Mesothelial cell of epicardium (in vitro differentiated cells): ENCODE measurements around the gene AOPEP. TPM values are rescaled to one million over a fixed set of nuclear protein-coding genes. Genes with fewer than 3 reads are reported as not detected.
"Not testable (repeated sequence)": the region's sequence is repeated elsewhere in the genome, so short reads cannot be mapped to it uniquely, and the experiment has no call there.

Experiments
- DNase-seq, 2 experiments: peaks; one replicate each; pipeline ENCODE4 v3.0.0; 2021; ENCODE audit warnings: low spot score in 2 of 2; ENCODE audit not compliant: unreplicated experiment in 2 of 2
- H3K27ac Mint-ChIP-seq: 2 replicates; pipeline ENCODE4 v1.8.0; 2021; ENCODE audit warnings: mixed read lengths
- H3K27me3 Mint-ChIP-seq: 2 replicates; pipeline ENCODE4 v1.8.0; 2021; ENCODE audit warnings: low read depth, mixed read lengths
- H3K36me3 Mint-ChIP-seq: 2 replicates; pipeline ENCODE4 v1.8.0; 2021; ENCODE audit warnings: mixed read lengths
- H3K4me1 Mint-ChIP-seq: 2 replicates; pipeline ENCODE4 v1.8.0; 2021; ENCODE audit warnings: mixed read lengths
- H3K4me3 Mint-ChIP-seq: 2 replicates; pipeline ENCODE4 v1.8.0; 2021; ENCODE audit warnings: mild to moderate bottlenecking, moderate library complexity, mixed read lengths
- H3K9me3 Mint-ChIP-seq: 2 replicates; pipeline ENCODE4 v1.8.0; 2021; ENCODE audit warnings: mixed read lengths
- total RNA-seq: library from RNA; stranded (reverse); gene quantifications from 3 replicates; pipeline ENCODE4 v1.2.1, GENCODE V29; 2021
- TF ChIP-seq, protein P1 (sequence below): fragments of 200-600 bp; sonication (generic); IDR thresholded peaks from one replicate; pipeline ENCODE4 v1.5.0; 2021; ENCODE audit warnings: antibody characterized with exemption; ENCODE audit not compliant: unreplicated experiment

The AOPEP gene
- total RNA-seq, 1 donor from 2014 or later = 63.0 TPM

DNA sequence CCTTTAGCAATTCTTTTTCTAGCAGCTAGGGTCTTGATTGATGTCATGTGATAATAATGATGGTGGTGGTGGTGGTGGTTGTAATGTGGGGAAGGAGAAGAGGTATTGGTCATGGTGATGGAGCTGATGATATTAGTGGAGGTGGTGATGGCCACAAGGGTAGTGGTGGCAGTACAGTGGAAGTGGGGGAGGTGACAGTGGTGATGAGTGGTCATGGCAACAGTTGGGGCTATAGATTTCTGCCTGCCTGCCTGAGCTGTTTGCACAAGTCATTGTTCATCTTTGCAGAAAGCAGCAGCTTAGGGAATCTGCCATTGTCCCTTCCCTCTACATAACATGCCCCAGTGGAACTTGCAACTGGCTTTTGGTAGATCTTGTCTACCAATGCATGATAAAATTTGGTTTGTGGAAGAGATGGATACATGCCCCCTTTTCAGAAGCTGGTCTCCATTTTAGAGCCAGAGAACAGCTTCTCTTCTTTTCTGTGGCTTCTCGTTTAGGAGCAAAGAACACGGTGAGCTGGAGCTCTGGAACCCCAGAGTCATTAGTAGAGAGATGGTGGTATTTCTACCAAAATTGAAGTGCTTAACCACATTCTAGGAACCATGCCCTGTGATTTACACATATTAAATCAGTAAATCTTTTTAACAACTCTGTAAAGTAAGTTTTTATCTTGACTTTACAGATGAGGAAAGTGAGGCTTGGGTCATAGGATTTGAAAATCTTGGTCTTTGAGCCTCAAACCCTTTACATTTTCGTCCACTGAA, 100.3 kb downstream of the AOPEP start:
- Mint-ChIP-seq H3K27ac (no peak overlapping the region), H3K27me3 (no peaks in the 10 kb centered on the region), H3K4me1 (peaks cover 41% of the 10 kb centered on the region)

DNA sequence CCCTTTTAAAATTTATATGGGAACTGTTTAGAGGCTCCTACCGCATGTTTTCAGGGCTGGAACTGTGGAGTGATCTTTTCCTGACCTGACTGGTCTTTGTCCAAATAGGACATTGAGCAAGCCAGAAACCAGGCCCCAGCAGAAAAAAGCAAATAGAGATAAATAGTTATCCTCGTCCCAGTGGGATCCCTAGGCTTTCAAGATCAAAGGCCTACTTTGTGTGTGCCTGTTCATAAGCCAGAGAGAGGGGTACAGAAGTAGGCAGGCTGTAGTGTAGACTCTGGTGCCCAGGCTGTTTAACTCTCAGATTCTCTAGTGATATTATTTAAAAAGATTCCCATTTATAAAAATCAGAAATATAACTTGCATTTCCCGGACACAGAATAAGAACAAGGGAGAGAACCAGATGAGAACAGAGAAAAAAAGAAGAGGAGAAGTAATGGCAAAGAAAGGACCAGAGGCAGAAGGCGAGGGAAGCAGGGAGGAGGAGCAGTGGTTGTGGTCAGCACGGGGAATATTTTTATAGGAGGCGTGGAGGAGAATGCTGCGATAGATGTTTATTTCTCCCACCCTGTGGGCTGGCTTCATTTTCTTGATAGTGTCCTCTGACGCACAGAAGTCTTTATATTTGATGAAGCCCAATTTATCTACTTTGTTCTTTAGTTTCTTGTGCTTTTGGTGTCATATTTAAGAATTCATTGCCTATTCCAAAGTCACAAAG, 101.2 kb downstream of the AOPEP start:
- H3K9me3 Mint-ChIP-seq = peaks cover 12% of the 10 kb centered on the region
- H3K4me3 Mint-ChIP-seq = no peak overlapping the region
- TF ChIP-seq, protein P1, sequence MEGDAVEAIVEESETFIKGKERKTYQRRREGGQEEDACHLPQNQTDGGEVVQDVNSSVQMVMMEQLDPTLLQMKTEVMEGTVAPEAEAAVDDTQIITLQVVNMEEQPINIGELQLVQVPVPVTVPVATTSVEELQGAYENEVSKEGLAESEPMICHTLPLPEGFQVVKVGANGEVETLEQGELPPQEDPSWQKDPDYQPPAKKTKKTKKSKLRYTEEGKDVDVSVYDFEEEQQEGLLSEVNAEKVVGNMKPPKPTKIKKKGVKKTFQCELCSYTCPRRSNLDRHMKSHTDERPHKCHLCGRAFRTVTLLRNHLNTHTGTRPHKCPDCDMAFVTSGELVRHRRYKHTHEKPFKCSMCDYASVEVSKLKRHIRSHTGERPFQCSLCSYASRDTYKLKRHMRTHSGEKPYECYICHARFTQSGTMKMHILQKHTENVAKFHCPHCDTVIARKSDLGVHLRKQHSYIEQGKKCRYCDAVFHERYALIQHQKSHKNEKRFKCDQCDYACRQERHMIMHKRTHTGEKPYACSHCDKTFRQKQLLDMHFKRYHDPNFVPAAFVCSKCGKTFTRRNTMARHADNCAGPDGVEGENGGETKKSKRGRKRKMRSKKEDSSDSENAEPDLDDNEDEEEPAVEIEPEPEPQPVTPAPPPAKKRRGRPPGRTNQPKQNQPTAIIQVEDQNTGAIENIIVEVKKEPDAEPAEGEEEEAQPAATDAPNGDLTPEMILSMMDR = no peak
- peaks cover 23% of the 10 kb centered on the region for H3K36me3 Mint-ChIP-seq
- DNase-seq = no peak
- H3K4me1 Mint-ChIP-seq = peaks cover 47% of the 10 kb centered on the region
- no peaks in the 10 kb centered on the region for H3K27me3 Mint-ChIP-seq
- H3K27ac Mint-ChIP-seq = peak overlapping the region; percentile 80

More for the DNA sequence above, 100.3 kb downstream of the AOPEP start:
- DNase-seq = no peak
- H3K4me3 Mint-ChIP-seq = no peak overlapping the region
- H3K36me3 Mint-ChIP-seq = peaks cover 23% of the 10 kb centered on the region
- H3K9me3 Mint-ChIP-seq = peaks cover 12% of the 10 kb centered on the region
- TF ChIP-seq, protein P1 = no peak

DNA sequence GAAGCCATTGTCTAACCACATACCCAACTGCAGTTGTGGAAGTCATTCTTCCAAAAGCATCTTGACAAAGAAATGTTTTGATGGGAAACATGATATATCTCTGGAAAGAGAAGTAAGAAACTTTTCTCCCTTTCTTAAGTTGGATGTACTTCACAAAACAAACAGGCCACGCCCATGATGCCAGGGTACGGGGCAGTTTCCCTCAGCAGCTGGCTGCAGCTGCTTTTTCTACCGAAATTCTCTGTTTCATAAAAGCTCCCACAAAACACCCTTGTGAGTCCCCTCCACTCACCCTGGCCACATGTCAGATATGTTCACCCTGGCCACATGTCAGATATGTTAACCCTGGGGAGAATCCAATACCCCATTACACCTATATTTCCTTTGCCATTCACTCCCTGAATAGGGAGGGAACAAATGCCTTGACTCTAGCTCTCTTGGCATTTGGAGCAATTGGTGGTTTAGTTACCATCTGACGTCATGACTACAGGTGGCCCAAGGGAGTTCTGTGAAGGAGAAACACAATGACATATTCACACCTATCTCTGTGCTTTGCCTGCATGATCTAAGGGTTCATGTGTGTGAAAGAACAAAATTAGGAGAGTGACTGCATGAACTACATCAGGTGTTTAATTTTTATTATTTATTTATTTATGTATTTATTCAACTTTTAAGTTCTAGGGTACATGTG, 103.0 kb downstream of the AOPEP start:
- no peak overlapping the region for H3K27ac Mint-ChIP-seq
- peaks cover 12% of the 10 kb centered on the region for H3K9me3 Mint-ChIP-seq

DNA sequence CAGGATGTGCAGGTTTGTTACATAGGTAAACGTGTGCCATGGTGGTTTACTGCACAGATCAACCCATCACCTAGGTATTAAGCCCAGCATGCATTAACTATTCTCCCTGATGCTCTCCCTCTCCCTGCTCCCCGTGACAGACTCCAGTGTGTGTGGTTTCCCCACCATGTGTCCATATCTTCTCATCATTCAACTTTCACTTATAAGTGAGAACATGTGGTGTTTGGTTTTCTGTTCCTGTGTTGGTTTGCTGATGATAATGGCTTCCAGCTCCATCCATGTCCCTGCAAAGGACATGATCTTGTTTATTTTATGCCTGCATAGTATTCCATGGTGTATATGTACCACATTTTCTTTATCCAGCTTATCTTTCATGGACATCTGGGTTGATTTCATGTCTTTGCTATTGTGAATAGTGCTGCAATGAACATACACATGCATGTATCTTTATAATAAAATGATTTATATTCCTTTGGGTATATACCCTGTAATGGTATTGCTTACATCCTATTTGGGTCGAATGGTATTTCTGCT, 103.6 kb downstream of the AOPEP start:
- H3K36me3 Mint-ChIP-seq = peaks cover 21% of the 10 kb centered on the region
- H3K27ac Mint-ChIP-seq, H3K4me3 Mint-ChIP-seq, DNase-seq, H3K27me3 Mint-ChIP-seq: not testable (repeated sequence)
- peaks cover 12% of the 10 kb centered on the region for H3K9me3 Mint-ChIP-seq
- peaks cover 35% of the 10 kb centered on the region for H3K4me1 Mint-ChIP-seq

More for the DNA sequence above, 103.0 kb downstream of the AOPEP start:
- Mint-ChIP-seq H3K4me1 (peaks cover 41% of the 10 kb centered on the region), H3K27me3 (no peaks in the 10 kb centered on the region), H3K36me3 (peaks cover 21% of the 10 kb centered on the region), H3K4me3 (no peak overlapping the region)
- no peak for DNase-seq
- TF ChIP-seq, protein P1 = no peak

DNA sequence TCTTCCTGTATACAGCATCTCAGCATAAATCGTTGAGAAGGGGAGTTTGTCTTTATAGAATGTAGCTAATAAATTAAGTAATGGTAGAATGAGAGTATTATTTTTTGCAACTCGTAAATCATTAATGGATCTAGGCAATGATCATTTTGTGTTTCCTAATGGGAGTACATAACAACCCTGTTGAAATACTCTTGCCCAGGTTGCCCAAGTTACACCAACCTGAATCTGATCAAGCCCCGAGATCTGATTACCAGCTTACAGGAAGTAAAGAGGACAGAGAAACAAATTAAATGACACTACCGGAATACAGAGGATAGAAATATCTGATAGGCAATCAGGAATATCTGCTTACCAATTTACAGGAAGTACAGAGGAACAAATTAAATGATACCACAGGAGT, 107.3 kb downstream of the AOPEP start:
- Mint-ChIP-seq H3K9me3 (peaks cover 25% of the 10 kb centered on the region), H3K36me3 (peaks cover 32% of the 10 kb centered on the region), H3K4me1 (peaks cover 22% of the 10 kb centered on the region), H3K4me3 (no peak overlapping the region), H3K27ac (no peak overlapping the region), H3K27me3 (no peaks in the 10 kb centered on the region)
- DNase-seq = no peak
- TF ChIP-seq, protein P1 = no peak
